NCI-H2107 treated with DMSO at 0.1 percent for 48 hours (cell line): Measurements from ENCODE around the gene RAB11A.
"Not testable (repeated sequence)": the region's sequence is repeated elsewhere in the genome, so short reads cannot be mapped to it uniquely, and the experiment has no call there.

Source experiments
- DNase-seq: peaks from one replicate; lab custom pipeline; 2025; ENCODE audit not compliant: unreplicated experiment; lab: John Stamatoyannopoulos, UW

RAB11A gene

GRCh38 chr15:65841121-65841930 lies 28.0 kb upstream of the RAB11A start:
- no peak for DNase-seq

GRCh38 chr15:65845826-65846519 lies 23.3 kb upstream of the RAB11A start:
- no peak for DNase-seq

- no peak for DNase-seq
Observed at GRCh38 chr15:65847989-65848388, 21.3 kb upstream of the RAB11A start.

- DNase-seq, result no peak
Observed at GRCh38 chr15:65851981-65852380, 17.3 kb upstream of the RAB11A start.

- no peak for DNase-seq
Observed at GRCh38 chr15:65856821-65857455, 12.4 kb upstream of the RAB11A start.

- DNase-seq, result no peak
Observed at GRCh38 chr15:65857718-65858402, 11.4 kb upstream of the RAB11A start.

- no peak for DNase-seq
Observed at GRCh38 chr15:65862682-65863081, 6.6 kb upstream of the RAB11A start.

GRCh38 chr15:65863106-65863505 lies 6.2 kb upstream of the RAB11A start:
- no peak for DNase-seq

- DNase-seq, result no peak
Observed at GRCh38 chr15:65867244-65867643, 2.0 kb upstream of the RAB11A start.

GRCh38 chr15:65867933-65868332 lies 1.4 kb upstream of the RAB11A start:
- DNase-seq, result not testable (repeated sequence)

- no peak for DNase-seq
Observed at GRCh38 chr15:65868546-65869125, 655 bp upstream of the RAB11A start.

- peak; percentile 30 for DNase-seq
Observed at GRCh38 chr15:65869954-65870871, 922 bp downstream of the RAB11A start.

- peak; percentile 38 for DNase-seq
Observed at GRCh38 chr15:65870889-65871533, 1.7 kb downstream of the RAB11A start.

GRCh38 chr15:65871886-65872285 lies 2.6 kb downstream of the RAB11A start:
- not testable (repeated sequence) for DNase-seq

GRCh38 chr15:65872596-65872995 lies 3.3 kb downstream of the RAB11A start:
- not testable (repeated sequence) for DNase-seq

- DNase-seq, result no peak
Observed at GRCh38 chr15:65873256-65873655, 4.0 kb downstream of the RAB11A start.

- DNase-seq, result no peak
Observed at GRCh38 chr15:65875458-65875857, 6.2 kb downstream of the RAB11A start.

- no peak for DNase-seq
Observed at GRCh38 chr15:65877749-65878148, 8.5 kb downstream of the RAB11A start.

GRCh38 chr15:65881766-65882434 lies 12.6 kb downstream of the RAB11A start:
- DNase-seq, result no peak
